Ovary (tissue), 3 donors: Measurements from ENCODE around the gene PATE4.

ENCODE experiments used
- CTCF ChIP-seq, 3 donors: fragments of 450-650 bp in 2 of 3; fragments of 200-600 bp in 1 of 3; IDR thresholded peaks; one replicate each; pipeline versions ENCODE4 v1.5.1 to v1.8.0; 2016 to 2022; ENCODE audit warnings: antibody characterized with exemption in 3 of 3, mild to moderate bottlenecking in 1 of 3
- EP300 ChIP-seq: sonication (generic); formaldehyde crosslinking; IDR thresholded peaks from one replicate; pipeline ENCODE4 v1.6.1; 2017; ENCODE audit warnings: antibody characterized with exemption
- POLR2A ChIP-seq: fragments of 450-650 bp; IDR thresholded peaks from one replicate; pipeline ENCODE4 v1.6.1; 2017; ENCODE audit warnings: antibody characterized with exemption, mild to moderate bottlenecking, moderate library complexity
- donor health status: DM: no; HTN: no; CAD: no.

- TF ChIP-seq CTCF (IDR thresholded peaks at IDR 0.05) (no peak), POLR2A (no peak), EP300 (no peak)
Observed at GRCh38 chr11:125871391-125872137, 38.4 kb downstream of the PATE4 start.
